Activated naive CD4-positive, alpha-beta T cell treated with anti-CD3 and anti-CD28 coated beads, Interleukin-2, amount 10 ng/mL, durations not matched to agents 7 days and 5 days (primary cell): ENCODE measurements around the gene TUBB1.
"Not testable (repeated sequence)": the region's sequence is repeated elsewhere in the genome, so short reads cannot be mapped to it uniquely, and the experiment has no call there.

Experiments used
- CTCF ChIA-PET: fragments of 350-600 bp; sonication (Branson Sonifier 250); formaldehyde crosslinking; loops from one replicate; lab custom pipeline; 2021; ENCODE audit warnings: antibody characterized with exemption; lab: Charles Lee
- DNase-seq: peaks from one replicate; pipeline ENCODE4 v3.0.0-alpha.2; 2020
- H3K27ac Mint-ChIP-seq: one replicate; pipeline ENCODE4 v1.8.0; 2021; ENCODE audit warnings: mild to moderate bottlenecking, moderate library complexity, mixed read lengths
- H3K27me3 Mint-ChIP-seq: one replicate; pipeline ENCODE4 v1.8.0; 2021; ENCODE audit warnings: mild to moderate bottlenecking, mixed read lengths
- H3K36me3 Mint-ChIP-seq: one replicate; pipeline ENCODE4 v1.8.0; 2021; ENCODE audit warnings: mixed read lengths
- H3K4me1 Mint-ChIP-seq: one replicate; pipeline ENCODE4 v1.8.0; 2021; ENCODE audit warnings: mixed read lengths
- H3K4me3 Mint-ChIP-seq: one replicate; pipeline ENCODE4 v1.8.0; 2021; ENCODE audit warnings: mild to moderate bottlenecking, moderate library complexity, mixed read lengths
- H3K9me3 Mint-ChIP-seq: one replicate; pipeline ENCODE4 v1.8.0; 2021; ENCODE audit warnings: mixed read lengths

TUBB1 gene

GRCh38 chr20:58983115-58983468 lies 36.1 kb upstream of the TUBB1 start:
- Mint-ChIP-seq H3K4me1 (peaks cover 39% of the 10 kb centered on the region), H3K36me3 (peaks cover 23% of the 10 kb centered on the region), H3K27me3 (peaks cover 18% of the 10 kb centered on the region)
- not testable (repeated sequence) for H3K9me3 Mint-ChIP-seq, H3K4me3 Mint-ChIP-seq, H3K27ac Mint-ChIP-seq, DNase-seq
- CTCF ChIA-PET, result interaction anchor here (0.7 to 1.4 kb wide), 3 partner anchors 8 to 68 kb away, joined by 3 to 4 read pairs (median 3); no protein-coding TSS in a partner anchor

DNA sequence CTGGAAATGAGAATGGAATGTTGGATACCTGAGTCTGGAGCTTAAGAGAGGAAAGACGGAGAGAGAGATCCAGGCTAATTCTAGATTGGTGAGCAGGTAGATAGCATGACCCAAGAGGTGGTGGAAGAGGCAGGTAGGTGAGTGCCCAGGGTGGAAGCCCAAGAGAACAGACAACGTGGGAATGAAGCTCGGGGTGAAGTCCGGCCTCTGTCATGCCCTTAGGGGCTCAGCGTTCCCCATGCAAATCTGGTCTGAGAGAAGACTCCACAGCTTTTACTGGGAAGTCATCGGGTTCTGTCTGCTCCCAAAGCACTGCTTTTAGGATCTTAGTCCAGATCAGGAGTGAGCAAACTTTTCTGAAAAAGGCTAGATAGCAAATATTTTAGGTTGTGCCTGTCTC lies 34.5 kb upstream of the TUBB1 start:
- DNase-seq, result no peak
- CTCF ChIA-PET, result no interaction called here
- Mint-ChIP-seq H3K9me3 (no peaks in the 10 kb centered on the region), H3K4me3 (no peak overlapping the region), H3K27me3 (peaks cover 3% of the 10 kb centered on the region), H3K4me1 (peaks cover 39% of the 10 kb centered on the region), H3K36me3 (peaks cover 36% of the 10 kb centered on the region), H3K27ac (no peak overlapping the region)

- H3K36me3 Mint-ChIP-seq, result peaks cover 42% of the 10 kb centered on the region
- CTCF ChIA-PET, result no interaction called here
- H3K4me1 Mint-ChIP-seq, result peaks cover 37% of the 10 kb centered on the region
- H3K27ac Mint-ChIP-seq, result no peak overlapping the region
- H3K27me3 Mint-ChIP-seq, result no peaks in the 10 kb centered on the region
- H3K9me3 Mint-ChIP-seq, result no peaks in the 10 kb centered on the region
- DNase-seq, result no peak
- no peak overlapping the region for H3K4me3 Mint-ChIP-seq
Observed at GRCh38 chr20:58985656-58986055, 33.6 kb upstream of the TUBB1 start.

DNA sequence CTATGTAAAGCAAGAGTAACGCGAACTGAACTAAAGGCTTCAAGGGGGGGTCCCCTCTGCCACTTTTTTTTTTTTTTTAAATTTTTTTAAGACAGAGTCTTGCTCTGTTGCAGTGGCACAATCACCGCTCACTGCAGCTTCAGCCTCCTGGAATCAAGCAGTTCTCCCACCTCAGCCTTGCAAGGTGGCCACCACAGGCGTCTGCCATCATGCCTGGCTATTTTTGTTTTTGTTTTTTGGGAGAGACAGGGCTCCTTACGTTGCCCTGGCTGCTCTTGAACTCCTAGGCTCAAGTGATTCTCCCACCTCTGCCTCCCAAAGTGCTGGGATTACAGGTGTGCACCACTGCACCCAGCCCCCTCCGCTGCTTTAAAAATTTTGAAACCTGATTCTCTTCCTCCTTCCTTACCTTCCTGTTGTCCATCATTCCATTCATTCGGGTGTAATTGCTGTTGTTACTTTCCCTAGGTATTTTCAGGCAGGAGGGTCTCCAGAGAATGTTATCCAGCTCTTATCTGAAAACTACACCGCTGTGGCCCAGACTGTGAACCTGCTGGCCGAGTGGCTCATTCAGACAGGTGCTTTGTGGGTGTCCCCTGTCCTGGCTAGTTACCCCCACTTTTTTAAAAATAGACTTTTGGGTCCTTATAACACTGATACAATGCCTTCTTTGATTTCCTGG lies 32.8 kb upstream of the TUBB1 start:
- CTCF ChIA-PET, result interaction anchor here (0.5 kb wide), 1 partner anchor 25 kb away, joined by 3 read pairs; no protein-coding TSS in a partner anchor

GRCh38 chr20:58986968-58987517 lies 32.2 kb upstream of the TUBB1 start:
- no peak for DNase-seq
- H3K9me3 Mint-ChIP-seq, result no peaks in the 10 kb centered on the region
- CTCF ChIA-PET, result interaction anchor here (0.5 kb wide), 1 partner anchor 26 kb away, joined by 3 read pairs; no protein-coding TSS in a partner anchor
- no peaks in the 10 kb centered on the region for H3K27me3 Mint-ChIP-seq
- H3K36me3 Mint-ChIP-seq, result peaks cover 50% of the 10 kb centered on the region
- no peak overlapping the region for H3K27ac Mint-ChIP-seq
- peaks cover 34% of the 10 kb centered on the region for H3K4me1 Mint-ChIP-seq
- H3K4me3 Mint-ChIP-seq, result no peak overlapping the region

More for the DNA sequence above, 32.8 kb upstream of the TUBB1 start:
- Mint-ChIP-seq H3K27me3 (no peaks in the 10 kb centered on the region), H3K4me3 (no peak overlapping the region), H3K9me3 (no peaks in the 10 kb centered on the region), H3K4me1 (peaks cover 37% of the 10 kb centered on the region), H3K36me3 (peaks cover 47% of the 10 kb centered on the region), H3K27ac (no peak overlapping the region)
- DNase-seq, result no peak

- H3K4me3 Mint-ChIP-seq, result no peak overlapping the region
- peaks cover 25% of the 10 kb centered on the region for H3K4me1 Mint-ChIP-seq
- DNase-seq, result no peak
- no peak overlapping the region for H3K27ac Mint-ChIP-seq
- H3K27me3 Mint-ChIP-seq, result no peaks in the 10 kb centered on the region
- peaks cover 52% of the 10 kb centered on the region for H3K36me3 Mint-ChIP-seq
- no peaks in the 10 kb centered on the region for H3K9me3 Mint-ChIP-seq
- CTCF ChIA-PET, result no interaction called here
Observed at GRCh38 chr20:58987790-58988564, 31.3 kb upstream of the TUBB1 start.

DNA sequence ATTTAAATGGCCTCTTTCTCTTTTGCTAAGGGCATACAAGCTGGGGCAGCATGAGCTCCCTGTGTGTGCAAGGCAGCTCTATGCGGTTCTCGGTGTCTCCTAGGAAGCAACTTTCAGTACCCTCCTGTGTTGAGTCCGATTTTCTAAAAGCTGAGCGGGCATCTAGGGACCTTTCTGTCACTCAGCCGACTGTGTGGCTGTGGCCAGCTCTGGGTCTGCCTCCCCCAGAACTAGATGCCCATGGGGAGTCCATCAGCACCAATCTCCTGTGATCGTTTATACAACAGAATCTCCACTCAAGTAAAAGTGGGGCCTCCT lies 30.7 kb upstream of the TUBB1 start:
- no peak for DNase-seq
- no peak overlapping the region for H3K27ac Mint-ChIP-seq
- no peaks in the 10 kb centered on the region for H3K27me3 Mint-ChIP-seq
- H3K9me3 Mint-ChIP-seq, result no peaks in the 10 kb centered on the region
- CTCF ChIA-PET, result no interaction called here
- H3K4me1 Mint-ChIP-seq, result peaks cover 22% of the 10 kb centered on the region
- peaks cover 56% of the 10 kb centered on the region for H3K36me3 Mint-ChIP-seq
- H3K4me3 Mint-ChIP-seq, result no peak overlapping the region

GRCh38 chr20:58989196-58989595 lies 30.0 kb upstream of the TUBB1 start:
- Mint-ChIP-seq H3K27me3 (no peaks in the 10 kb centered on the region), H3K9me3 (no peaks in the 10 kb centered on the region), H3K27ac (no peak overlapping the region), H3K4me1 (peaks cover 17% of the 10 kb centered on the region), H3K36me3 (peaks cover 62% of the 10 kb centered on the region), H3K4me3 (no peak overlapping the region)
- DNase-seq, result no peak
- CTCF ChIA-PET, result no interaction called here

DNA sequence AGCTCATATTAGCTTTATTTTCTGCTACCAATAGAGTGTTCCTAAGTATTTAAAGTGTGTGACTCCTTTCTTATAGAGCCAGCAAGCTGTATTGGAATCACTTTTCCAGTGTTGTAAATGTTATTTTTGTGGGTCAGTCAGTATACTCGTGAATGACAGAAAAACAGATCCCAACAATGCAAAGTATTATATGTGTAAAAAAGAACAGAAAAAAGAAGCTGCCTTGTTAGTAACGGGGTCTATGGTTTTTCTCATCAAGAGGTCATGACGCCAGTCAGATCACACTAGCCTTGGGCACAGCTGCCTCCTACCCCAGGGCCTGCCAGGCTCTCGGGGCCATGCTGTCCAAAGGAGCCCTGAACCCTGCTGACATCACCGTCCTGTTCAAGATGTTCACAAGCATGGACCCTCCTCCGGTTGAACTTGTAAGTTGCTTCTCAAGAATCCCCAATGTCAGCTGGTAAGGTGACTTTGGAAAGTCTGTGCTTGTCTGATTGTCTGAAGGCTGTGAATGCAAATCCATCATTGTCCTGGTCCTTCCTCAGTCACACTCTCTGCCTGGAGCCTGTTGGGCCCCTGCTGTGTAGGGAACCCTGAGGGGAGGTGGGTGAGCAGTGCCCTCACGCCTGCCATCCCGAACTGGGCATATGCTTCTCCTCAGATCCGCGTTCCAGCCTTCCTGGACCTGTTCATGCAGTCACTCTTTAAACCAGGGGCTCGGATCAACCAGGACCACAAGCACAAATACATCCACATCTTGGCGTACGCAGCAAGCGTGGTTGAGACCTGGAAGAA lies 28.4 kb upstream of the TUBB1 start:
- Mint-ChIP-seq H3K9me3 (no peaks in the 10 kb centered on the region), H3K4me3 (no peak overlapping the region), H3K4me1 (peaks cover 7% of the 10 kb centered on the region), H3K27me3 (no peaks in the 10 kb centered on the region), H3K36me3 (peaks cover 73% of the 10 kb centered on the region), H3K27ac (no peak overlapping the region)
- no peak for DNase-seq
- CTCF ChIA-PET, result interaction anchor here (0.7 kb wide), 1 partner anchor 9 kb away, joined by 3 read pairs; no protein-coding TSS in a partner anchor

- H3K9me3 Mint-ChIP-seq, result no peaks in the 10 kb centered on the region
- CTCF ChIA-PET, result no interaction called here
- peaks cover 76% of the 10 kb centered on the region for H3K36me3 Mint-ChIP-seq
- H3K27ac Mint-ChIP-seq, result no peak overlapping the region
- H3K4me1 Mint-ChIP-seq, result peaks cover 4% of the 10 kb centered on the region
- H3K27me3 Mint-ChIP-seq, result no peaks in the 10 kb centered on the region
- H3K4me3 Mint-ChIP-seq, result no peak overlapping the region
- DNase-seq, result no peak
Observed at GRCh38 chr20:58991715-58992114, 27.5 kb upstream of the TUBB1 start.

- no peaks in the 10 kb centered on the region for H3K9me3 Mint-ChIP-seq
- no peak overlapping the region for H3K4me3 Mint-ChIP-seq
- peaks cover 71% of the 10 kb centered on the region for H3K36me3 Mint-ChIP-seq
- no peaks in the 10 kb centered on the region for H3K27me3 Mint-ChIP-seq
- peaks cover 2% of the 10 kb centered on the region for H3K4me1 Mint-ChIP-seq
- no peak for DNase-seq
- H3K27ac Mint-ChIP-seq, result no peak overlapping the region
- CTCF ChIA-PET, result no interaction called here
Observed at GRCh38 chr20:58992911-58993310, 26.3 kb upstream of the TUBB1 start.

DNA sequence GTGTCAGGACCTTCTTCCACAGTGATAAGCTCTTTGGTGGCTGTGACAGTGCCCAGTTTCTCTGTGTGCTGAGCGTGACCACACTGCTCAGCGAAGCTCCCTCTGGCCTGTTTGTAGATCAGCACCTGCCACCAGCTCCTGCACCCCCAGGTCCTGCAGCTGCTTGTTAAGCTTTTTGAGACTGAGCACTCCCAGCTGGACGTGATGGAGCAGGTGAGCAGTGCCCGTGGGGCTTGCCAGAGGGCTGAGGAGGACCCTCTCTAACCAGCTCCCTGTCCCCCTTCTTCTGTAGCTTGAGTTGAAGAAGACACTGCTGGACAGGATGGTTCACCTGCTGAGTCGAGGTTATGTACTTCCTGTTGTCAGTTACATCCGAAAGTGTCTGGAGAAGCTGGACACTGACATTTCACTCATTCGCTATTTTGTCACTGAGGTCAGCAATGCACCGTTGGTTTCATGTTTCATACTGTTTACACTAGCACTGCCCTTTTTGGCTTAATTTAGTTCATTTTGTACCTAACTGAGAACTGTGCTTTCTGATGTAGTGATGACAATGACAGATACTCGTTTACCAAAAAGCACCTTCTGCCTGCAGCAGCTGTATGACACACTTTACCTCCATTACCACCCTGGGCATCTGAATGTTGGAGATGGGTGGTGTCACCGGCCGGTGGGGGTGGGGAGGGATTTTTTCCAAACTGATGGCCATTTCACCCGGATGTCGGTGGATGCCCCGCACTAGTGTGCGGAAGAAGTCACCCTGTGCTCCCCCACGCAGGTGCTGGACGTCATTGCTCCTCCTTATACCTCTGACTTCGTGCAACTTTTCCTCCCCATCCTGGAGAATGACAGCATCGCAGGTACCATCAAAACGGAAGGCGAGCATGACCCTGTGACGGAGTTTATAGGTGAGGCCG lies 25.6 kb upstream of the TUBB1 start:
- Mint-ChIP-seq H3K9me3 (no peaks in the 10 kb centered on the region), H3K36me3 (peaks cover 68% of the 10 kb centered on the region), H3K4me3 (no peak overlapping the region), H3K27me3 (no peaks in the 10 kb centered on the region), H3K27ac (peak overlapping the region; percentile 49), H3K4me1 (peaks cover 2% of the 10 kb centered on the region)
- CTCF ChIA-PET, result no interaction called here
- no peak for DNase-seq

GRCh38 chr20:58994390-58995159 lies 24.7 kb upstream of the TUBB1 start:
- CTCF ChIA-PET, result no interaction called here
- Mint-ChIP-seq H3K27me3 (no peaks in the 10 kb centered on the region), H3K4me1 (peaks cover 2% of the 10 kb centered on the region), H3K27ac (no peak overlapping the region), H3K36me3 (peaks cover 63% of the 10 kb centered on the region), H3K9me3 (no peaks in the 10 kb centered on the region), H3K4me3 (no peak overlapping the region)
- no peak for DNase-seq
